ENCODE data around the gene PLCB4. TPM values are rescaled to one million over a fixed set of nuclear protein-coding genes. Genes with fewer than 3 reads are reported as not detected.
A peak's percentile ranks its signal among the peaks of the same experiment; 100 is the strongest.

PLCB4 gene
- total and polyA plus RNA-seq, 8 donors, result 0.56 to 9.3 (median 2.3) TPM

- no peaks in the 10 kb centered on the region for H3K27me3 ChIP-seq
- FAIRE-seq, result no peak
Measured at GRCh38 chr20:9495701-9496100, 426.8 kb downstream of the PLCB4 start.

GRCh38 chr20:9496155-9496554 lies 427.3 kb downstream of the PLCB4 start:
- Histone ChIP-seq H3K36me3 (no peaks in the 10 kb centered on the region), H3K27me3 (no peaks in the 10 kb centered on the region), H3K9me3 (no peaks in the 10 kb centered on the region), H3K27ac (no peak overlapping the region), H3K4me3 (no peak overlapping the region), H3K4me1 (no peaks in the 10 kb centered on the region)
- ATAC-seq (no peak), FAIRE-seq (no peak), DNase-seq (no peak)
- no peak for TF ChIP-seq CTCF (IDR thresholded peaks at IDR 0.05)
- WGBS, 2 donors, result 76 to 78% methylated on average over 3 of the region's 3 CpGs
- intact Hi-C loops (cut with DNase I), result no loop called here

More at GRCh38 chr20:9495701-9496100, 426.8 kb downstream of the PLCB4 start:
- H3K36me3 ChIP-seq, result no peaks in the 10 kb centered on the region
- no peak overlapping the region for H3K4me3 ChIP-seq
- no peak for DNase-seq
- no peaks in the 10 kb centered on the region for H3K9me3 ChIP-seq
- H3K27ac ChIP-seq, result no peak overlapping the region
- no peak for TF ChIP-seq CTCF (IDR thresholded peaks at IDR 0.05)
- ATAC-seq, result no peak
- 60 to 61% methylated on average over 2 of the region's 2 CpGs for WGBS, 2 donors
- no peaks in the 10 kb centered on the region for H3K4me1 ChIP-seq
- intact Hi-C loops (cut with DNase I), result no loop called here

GRCh38 chr20:9498322-9498721 lies 429.4 kb downstream of the PLCB4 start:
- Histone ChIP-seq H3K9me3 (no peaks in the 10 kb centered on the region), H3K4me3 (no peak overlapping the region), H3K27me3 (no peaks in the 10 kb centered on the region), H3K4me1 (no peaks in the 10 kb centered on the region), H3K27ac (no peak overlapping the region), H3K36me3 (no peaks in the 10 kb centered on the region)
- intact Hi-C loops (cut with DNase I), result no loop called here
- FAIRE-seq, result no peak
- TF ChIP-seq CTCF (IDR thresholded peaks at IDR 0.05), result no peak
- 73 to 83% methylated on average over 4 of the region's 4 CpGs for WGBS, 2 donors
- no peak for ATAC-seq
- DNase-seq, result no peak

- intact Hi-C loops (cut with DNase I), result no loop called here
- no peak for TF ChIP-seq CTCF (IDR thresholded peaks at IDR 0.05)
Measured at GRCh38 chr20:9499126-9499899, 430.4 kb downstream of the PLCB4 start.

GRCh38 chr20:9500121-9500520 lies 431.2 kb downstream of the PLCB4 start:
- Histone ChIP-seq H3K27ac (no peak overlapping the region), H3K27me3 (no peaks in the 10 kb centered on the region), H3K9me3 (no peaks in the 10 kb centered on the region), H3K36me3 (no peaks in the 10 kb centered on the region), H3K4me3 (no peak overlapping the region), H3K4me1 (no peaks in the 10 kb centered on the region)
- 24 to 27% methylated on average over 2 of the region's 2 CpGs for WGBS, 2 donors
- TF ChIP-seq CTCF (IDR thresholded peaks at IDR 0.05), result no peak
- intact Hi-C loops (cut with DNase I), result no loop called here
- DNase-seq (no peak), FAIRE-seq (no peak), ATAC-seq (peak in 2 of 4 donors; percentile 71 to 74)

More at GRCh38 chr20:9499126-9499899, 430.4 kb downstream of the PLCB4 start:
- FAIRE-seq, result no peak
- Histone ChIP-seq H3K27me3 (no peaks in the 10 kb centered on the region), H3K4me3 (no peak overlapping the region), H3K36me3 (no peaks in the 10 kb centered on the region), H3K4me1 (no peaks in the 10 kb centered on the region), H3K9me3 (no peaks in the 10 kb centered on the region), H3K27ac (no peak overlapping the region)
- no peak for DNase-seq
- ATAC-seq, result no peak
- WGBS, 2 donors, result 74 to 84% methylated on average over 5 of the region's 5 CpGs

Measured in pancreas (tissue), 10 donors.